ENCODE data around the gene GPR153.

GRCh38 chr1:6247651-6248050, 13.2 kb downstream of the GPR153 start:
- TF ChIP-seq, protein P1, sequence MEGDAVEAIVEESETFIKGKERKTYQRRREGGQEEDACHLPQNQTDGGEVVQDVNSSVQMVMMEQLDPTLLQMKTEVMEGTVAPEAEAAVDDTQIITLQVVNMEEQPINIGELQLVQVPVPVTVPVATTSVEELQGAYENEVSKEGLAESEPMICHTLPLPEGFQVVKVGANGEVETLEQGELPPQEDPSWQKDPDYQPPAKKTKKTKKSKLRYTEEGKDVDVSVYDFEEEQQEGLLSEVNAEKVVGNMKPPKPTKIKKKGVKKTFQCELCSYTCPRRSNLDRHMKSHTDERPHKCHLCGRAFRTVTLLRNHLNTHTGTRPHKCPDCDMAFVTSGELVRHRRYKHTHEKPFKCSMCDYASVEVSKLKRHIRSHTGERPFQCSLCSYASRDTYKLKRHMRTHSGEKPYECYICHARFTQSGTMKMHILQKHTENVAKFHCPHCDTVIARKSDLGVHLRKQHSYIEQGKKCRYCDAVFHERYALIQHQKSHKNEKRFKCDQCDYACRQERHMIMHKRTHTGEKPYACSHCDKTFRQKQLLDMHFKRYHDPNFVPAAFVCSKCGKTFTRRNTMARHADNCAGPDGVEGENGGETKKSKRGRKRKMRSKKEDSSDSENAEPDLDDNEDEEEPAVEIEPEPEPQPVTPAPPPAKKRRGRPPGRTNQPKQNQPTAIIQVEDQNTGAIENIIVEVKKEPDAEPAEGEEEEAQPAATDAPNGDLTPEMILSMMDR (IDR thresholded peaks at IDR 0.05) = no peak
- TF ChIP-seq POLR2A (IDR thresholded peaks at IDR 0.05) = no peak
